HG03469 (cell line): Measurements from ENCODE around the gene SPI1.
A peak's percentile ranks its signal among the peaks of the same experiment; 100 is the strongest.

Source experiments
- ATAC-seq: cut with Tn5 transposase; IDR thresholded peaks from one replicate; pipeline ENCODE4 v1.9.1; 2021; ENCODE audit warnings: mild to moderate bottlenecking, moderate library complexity, moderate number of reproducible peaks; ENCODE audit not compliant: unreplicated experiment

The SPI1 gene

DNA sequence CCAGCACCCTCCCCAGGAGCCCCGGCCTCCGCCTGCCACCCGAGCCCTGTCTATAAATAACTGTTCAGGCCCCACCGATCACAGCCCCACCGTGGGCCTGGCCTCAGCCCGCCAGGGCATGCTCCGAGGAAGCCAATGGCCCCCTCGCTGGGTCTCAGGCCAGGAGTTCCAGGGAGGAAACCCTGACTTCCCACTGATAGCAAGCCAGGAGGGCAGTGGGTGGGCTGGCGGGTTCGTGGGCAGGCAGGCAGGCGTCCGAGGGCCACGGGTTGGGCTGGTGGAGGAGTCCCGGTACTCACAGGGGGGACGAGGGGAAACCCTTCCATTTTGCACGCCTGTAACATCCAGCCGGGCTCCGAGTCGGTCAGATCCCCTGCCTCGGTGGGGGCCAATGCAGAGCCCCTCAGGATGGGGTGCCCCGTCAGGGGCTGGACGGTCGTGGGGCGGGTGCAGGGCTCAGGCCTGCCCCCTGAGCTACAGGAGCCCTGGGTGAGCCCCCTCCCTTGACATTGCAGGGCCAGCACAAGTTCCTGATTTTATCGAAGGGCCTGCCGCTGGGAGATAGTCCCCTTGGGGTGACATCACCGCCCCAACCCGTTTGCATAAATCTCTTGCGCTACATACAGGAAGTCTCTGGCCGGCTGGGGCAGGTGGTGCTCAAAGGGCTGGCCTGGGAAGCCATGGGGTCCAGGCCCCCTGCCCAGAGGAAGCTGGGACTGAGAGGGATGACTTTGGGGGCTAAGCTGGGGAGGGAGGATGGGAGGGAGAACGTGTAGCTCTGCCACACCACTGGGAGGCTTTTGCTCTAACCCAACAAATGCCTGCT lies at the start of gene SPI1:
Gene SPI1 (minus strand): TSS at position 538 of the 826 bp plus-strand sequence. CDS start 194 bp downstream, at position 344.
- ATAC-seq, result peak; percentile 58

- ATAC-seq, result peak; percentile 68
Observed at GRCh38 chr11:47426062-47426956, 48.0 kb upstream of the SPI1 start, which contains the start of gene PSMC3. Gene PSMC3 (minus strand): TSS chr11:47426439. CDS start chr11:47426279, 160 bp downstream.

- ATAC-seq, result no peak
Observed at GRCh38 chr11:47425611-47426010, 47.3 kb upstream of the SPI1 start.

DNA sequence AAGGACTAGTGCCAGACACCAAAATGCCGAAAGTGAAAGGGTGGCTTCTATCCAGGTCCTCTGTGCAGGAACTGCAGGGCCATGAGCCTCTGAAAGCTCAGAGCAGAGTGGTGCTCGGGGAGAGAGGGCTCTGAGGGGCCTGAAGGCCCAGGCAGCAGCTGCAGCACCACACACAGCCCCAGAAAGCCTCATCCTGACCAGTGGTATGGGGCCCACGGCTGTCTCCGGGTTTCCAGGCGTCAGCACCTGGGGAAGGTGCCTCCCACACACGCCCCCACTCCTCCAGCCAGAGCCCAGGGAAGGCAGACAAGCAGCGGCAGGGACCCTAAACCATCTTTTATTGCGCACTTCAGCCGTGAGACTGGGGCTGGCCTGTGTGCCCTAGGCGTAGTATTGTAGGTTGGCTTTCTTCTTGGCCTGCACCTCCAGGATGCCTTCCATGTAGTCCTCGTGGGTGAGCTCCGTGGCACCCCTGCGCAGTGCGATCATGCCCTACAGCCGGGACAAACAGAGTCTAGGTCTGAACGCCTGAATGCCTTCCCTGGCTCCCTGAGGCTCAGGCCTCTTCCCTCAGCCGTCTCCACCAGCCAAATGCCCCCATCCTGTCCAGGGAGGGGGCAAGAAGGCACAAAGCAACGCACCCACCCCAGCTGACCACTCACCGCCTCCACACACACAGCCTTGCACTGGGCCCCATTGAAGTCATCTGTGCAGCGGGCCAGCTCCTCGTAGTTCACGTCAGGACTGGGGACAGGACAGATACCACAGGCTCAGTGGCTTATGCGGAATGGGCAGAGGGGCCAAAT lies 40.3 kb upstream of the SPI1 start:
- no peak for ATAC-seq

- no peak for ATAC-seq
Observed at GRCh38 chr11:47417712-47418111, 39.4 kb upstream of the SPI1 start.

GRCh38 chr11:47415949-47416472 lies 37.7 kb upstream of the SPI1 start:
- ATAC-seq, result no peak

GRCh38 chr11:47415091-47415854 lies 36.9 kb upstream of the SPI1 start:
- ATAC-seq, result no peak

DNA sequence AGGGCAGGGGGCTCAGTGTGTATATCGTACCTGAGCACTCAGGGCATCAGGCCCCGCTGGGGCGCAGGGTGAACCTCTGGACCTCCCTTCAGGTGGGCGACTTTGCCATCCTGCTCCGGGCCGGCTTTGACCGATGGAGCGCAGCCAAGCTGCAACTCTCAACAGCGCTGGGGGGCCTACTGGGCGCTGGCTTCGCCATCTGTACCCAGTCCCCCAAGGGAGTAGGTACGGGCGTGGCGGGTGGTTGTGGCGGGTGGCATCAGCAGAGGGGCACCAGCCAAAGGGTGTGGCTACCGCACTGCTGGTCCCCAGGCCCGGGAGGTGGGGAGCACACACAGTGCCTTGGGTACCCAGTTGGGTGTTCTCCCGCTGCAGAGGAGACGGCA lies 36.3 kb upstream of the SPI1 start:
- ATAC-seq, result no peak

GRCh38 chr11:47413908-47414684 lies 35.7 kb upstream of the SPI1 start:
- ATAC-seq, result no peak

- ATAC-seq, result no peak
Observed at GRCh38 chr11:47413351-47413750, 35.0 kb upstream of the SPI1 start.

GRCh38 chr11:47411884-47412746 lies 33.8 kb upstream of the SPI1 start:
- no peak for ATAC-seq

DNA sequence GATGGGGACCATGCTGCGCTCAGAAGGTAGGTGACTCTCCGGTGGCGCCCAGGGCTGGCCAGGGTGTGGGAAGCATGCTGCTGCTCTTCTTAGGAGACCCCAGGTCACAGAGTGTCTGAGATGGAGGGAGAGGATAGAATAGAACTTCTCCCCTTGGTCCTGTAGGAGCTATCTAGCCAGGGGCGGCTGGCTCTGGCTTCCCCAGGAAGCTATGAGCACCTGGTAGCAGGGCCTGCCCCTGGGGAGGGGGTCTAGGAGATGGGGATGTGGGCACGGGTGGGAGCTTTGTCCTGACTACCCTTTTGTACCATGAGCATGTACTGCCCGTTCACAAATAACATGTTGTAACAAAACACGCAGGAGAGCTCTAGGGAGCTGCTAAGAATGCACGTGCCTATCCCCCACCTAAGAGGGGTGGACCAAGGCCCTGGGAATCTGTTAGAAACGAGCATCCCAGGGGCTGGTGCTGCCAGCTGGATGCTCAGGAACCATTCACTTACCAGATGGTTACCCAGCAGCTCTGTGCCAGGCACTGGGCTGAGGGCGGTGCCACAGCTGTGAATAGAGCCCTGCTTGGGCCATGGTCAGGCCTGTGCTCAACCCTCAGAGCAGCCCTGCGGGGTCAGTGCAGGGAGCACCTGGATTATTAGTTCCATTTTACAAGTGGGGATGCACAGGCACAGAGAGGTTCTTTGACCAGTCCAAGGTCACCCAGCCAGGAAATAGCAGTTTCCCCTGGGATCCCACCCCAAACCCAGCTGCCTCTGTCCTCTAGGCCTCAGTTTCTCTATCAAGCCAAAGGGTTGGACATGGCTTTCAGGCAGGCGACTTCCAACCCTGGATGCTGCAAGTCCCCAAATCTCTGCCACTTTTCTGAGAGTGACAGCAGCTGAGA lies 32.3 kb upstream of the SPI1 start:
- no peak for ATAC-seq

DNA sequence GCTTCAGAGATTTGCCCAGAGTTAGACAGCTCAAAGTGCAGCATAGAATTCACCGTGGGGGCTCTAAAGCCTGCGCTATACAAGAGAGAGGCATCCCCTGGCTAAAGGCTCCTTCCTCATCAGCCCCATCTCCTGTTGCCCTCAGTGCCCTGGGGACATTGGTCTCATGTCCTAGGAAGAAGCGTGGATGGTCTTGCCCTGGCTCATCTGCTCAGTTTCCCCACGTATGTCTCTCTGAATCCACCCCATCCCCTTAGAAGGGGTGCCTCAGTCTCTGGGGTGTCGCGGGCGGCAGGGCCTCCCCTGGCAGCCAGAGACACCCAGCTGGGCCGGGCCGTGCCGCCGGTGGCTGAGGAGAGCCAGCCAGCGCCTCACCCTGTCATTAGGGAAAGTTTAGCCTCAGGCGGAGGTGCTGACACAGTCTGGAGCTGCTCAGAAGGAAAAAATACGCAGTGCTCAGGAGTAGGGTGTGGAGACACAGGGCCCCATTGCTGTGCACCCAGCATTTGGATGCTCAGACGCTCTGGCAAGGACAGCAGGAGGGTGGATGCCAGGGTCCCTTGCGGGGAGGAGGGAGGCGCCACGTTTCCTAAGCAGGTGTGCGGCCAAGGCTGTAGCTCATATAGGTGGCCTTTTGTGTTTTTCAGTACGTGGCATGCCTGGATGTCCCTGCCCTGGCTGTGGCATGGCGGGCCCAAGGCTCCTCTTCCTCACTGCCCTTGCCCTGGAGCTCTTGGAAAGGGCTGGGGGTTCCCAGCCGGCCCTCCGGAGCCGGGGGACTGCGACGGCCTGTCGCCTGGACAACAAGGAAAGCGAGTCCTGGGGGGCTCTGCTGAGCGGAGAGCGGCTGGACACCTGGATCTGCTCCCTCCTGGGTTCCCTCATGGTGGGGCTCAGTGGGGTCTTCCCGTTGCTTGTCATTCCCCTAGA lies 31.4 kb upstream of the SPI1 start:
- ATAC-seq, result no peak

GRCh38 chr11:47408598-47409439 lies 30.5 kb upstream of the SPI1 start:
- ATAC-seq, result no peak
